GM18867 (cell line): ENCODE data around the gene LYSET.
"Not testable (repeated sequence)": the region's sequence is repeated elsewhere in the genome, so short reads cannot be mapped to it uniquely, and the experiment has no call there.

Experiments
- ATAC-seq: cut with Tn5 transposase; IDR thresholded peaks from one replicate; pipeline ENCODE4 v1.9.1; 2021; ENCODE audit warnings: mild to moderate bottlenecking, moderate library complexity; ENCODE audit not compliant: unreplicated experiment

LYSET gene

DNA sequence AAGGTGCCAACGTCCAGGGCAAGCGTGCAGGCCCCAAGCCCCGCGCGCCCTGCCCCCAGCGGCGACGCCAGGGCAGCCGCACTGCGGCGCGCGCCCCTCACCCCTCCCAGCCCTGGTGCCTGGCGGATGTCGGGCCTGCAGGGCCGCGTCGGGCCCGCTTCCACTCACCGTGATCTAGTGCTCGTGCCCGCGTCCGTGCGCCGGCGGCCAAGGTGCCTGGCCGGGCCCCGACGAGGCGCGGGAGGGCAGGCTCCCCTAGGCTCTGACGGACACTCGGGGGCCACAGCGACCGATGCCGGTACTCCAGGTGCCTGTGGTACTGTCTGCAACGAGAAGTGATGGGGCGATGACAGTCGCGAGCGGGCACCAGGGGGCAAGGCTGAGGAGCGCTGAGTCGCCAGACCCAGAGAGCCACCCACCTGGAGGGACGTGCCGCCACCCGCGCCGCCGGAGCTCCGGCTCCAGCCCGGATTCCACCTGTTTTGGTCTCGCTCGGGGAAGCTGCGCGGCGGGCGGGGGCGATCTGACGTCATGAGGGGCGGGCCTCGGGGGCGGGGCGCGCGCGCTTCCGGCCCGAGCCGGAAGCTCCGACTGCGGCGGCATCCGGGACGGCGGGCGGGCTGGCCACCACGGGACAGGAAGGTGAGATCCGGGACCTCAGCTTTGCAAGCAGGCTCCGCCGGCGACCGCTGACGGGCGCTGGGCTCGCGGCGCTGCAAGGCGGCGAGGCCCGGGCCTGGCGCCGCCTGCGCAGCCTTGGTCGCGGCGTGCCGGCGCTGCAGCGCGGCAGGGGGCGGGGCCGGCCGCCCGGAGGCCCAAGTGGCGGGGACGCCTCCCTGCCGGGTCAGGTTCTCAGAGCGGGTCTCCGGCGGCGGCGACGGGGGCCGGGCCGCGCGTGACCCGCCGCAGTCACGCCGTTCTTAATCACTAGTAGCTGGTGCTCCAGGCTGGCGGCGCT is at the start of gene LYSET, which contains the start of gene MOAP1:
LYSET (plus strand) TSS at position 927 of the 958 bp plus-strand sequence. CDS start 89 bp downstream, outside the sequence.
MOAP1 (minus strand) TSS at position 507 of the 958 bp plus-strand sequence. CDS start 655 bp downstream, outside the sequence.
- ATAC-seq: peak; percentile 88

DNA sequence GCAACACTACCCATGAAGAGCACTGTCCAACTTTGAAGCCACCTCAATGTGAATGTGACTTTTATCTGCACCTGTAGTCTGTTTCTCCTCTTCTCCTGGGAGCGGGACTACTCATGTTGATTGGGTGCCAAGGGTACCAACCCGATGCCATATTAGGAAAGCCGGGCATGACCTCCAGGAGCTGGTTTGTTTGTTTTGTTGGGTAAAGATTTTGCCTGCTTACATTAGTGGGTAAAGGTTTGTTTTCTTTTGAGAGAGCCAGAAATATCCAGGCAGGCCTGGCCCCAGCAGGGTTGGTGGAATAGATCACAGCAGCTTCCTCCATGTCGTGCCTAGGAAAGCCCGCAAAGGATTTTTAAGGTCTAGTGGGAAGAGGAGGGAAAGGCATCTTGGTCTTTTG is 49.7 kb upstream of the LYSET start:
- no peak for ATAC-seq

DNA sequence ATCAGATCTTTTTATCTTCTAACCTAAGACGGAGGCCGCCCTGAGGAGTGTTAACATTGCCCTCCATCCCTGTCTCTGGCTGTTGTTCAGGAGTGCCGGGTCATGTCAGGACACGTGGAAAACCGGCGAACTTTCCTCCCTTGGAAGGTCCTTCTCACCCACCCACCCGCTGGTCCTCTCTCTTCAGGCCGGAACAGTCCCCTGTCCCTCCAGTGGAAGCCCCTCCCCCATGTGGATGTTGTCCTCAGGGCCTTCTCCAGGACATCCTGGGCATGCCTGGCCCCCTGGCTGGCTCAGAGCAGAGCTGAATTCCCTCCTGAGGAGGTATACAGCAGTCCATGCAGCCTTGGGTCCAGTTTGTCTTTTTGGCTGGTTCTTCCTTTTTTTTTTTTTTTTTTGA is 49.1 kb upstream of the LYSET start:
- ATAC-seq: no peak

GRCh38 chr14:93136508-93136907 is 48.6 kb upstream of the LYSET start:
- not testable (repeated sequence) for ATAC-seq

- ATAC-seq: no peak
These were observed 47.3 kb upstream of the LYSET start for GRCh38 chr14:93137864-93138263.

- ATAC-seq: no peak
These were observed 42.1 kb upstream of the LYSET start for GRCh38 chr14:93142854-93143652.

- peak; percentile 66 for ATAC-seq
These were observed 39.0 kb upstream of the LYSET start for GRCh38 chr14:93146119-93146518.

GRCh38 chr14:93148979-93149378 is 36.1 kb upstream of the LYSET start:
- ATAC-seq: no peak

DNA sequence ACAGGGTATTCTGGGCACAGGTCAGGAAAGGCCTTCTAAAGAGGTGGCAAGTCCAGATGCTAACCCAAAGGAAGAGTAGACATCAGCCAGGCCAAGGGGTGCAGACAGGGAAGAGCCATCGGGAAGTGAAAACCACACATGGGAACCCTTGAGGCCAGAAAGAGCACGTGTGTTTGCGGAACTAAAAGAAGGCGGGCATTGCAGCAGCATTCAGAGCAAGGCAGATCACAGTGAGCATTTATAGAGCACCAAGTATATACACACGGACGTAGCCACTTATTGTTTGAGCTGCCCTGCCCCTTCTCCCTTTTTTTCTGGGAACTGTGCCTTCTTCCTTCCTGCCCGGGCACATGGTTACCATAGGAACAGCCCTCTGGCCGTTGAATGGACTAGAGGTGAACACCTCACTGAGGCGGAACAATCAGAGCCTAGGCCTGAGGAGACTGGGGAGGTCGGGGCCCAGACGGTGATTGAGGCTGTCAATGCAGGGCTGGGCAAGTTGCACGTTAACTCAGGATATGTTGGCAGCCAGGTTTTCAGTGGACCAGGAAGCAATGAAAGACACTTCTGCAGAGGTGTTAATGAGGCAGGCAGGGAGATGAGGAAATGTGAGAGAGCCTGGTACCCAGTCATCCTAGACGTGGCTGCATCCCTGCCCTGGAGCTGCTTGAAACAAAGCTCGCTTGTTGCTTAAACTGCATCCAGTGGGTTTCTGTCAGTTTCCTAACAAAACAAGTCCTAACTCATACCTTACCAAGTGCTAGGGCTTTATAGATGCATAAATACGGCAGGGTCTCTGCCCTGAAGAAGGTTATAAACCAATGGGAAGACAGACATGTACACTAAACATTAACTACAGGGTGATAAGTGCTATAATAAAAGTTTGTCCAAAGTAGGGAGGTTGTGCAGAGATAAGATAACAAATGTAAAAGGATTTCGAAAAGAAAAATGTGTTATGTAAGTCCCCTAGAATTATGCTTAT is 34.6 kb upstream of the LYSET start:
- ATAC-seq: no peak

DNA sequence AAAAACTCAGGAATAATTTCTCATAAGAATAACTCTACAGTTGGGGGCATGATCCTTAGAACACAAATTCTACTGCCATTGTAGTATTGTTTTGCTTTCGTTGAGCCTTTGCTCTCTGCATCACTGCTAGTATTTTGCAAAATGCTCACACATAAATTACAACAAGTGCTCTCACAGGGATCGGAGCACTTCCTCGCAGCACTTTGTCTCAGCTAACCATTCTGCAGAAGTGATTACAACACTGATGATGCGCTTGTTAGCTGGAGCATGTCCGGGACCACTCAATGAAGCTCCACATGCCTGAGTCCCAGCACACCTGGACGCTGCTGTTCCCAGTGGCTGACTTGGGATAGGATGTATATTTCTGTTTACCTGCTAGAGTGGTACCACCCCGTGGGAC is 32.0 kb upstream of the LYSET start:
- no peak for ATAC-seq

- no peak for ATAC-seq
These were observed 29.4 kb upstream of the LYSET start for GRCh38 chr14:93155667-93156066.

GRCh38 chr14:93156693-93157369 is 28.3 kb upstream of the LYSET start:
- ATAC-seq: no peak

- not testable (repeated sequence) for ATAC-seq
These were observed 26.8 kb upstream of the LYSET start for GRCh38 chr14:93158349-93158748.

DNA sequence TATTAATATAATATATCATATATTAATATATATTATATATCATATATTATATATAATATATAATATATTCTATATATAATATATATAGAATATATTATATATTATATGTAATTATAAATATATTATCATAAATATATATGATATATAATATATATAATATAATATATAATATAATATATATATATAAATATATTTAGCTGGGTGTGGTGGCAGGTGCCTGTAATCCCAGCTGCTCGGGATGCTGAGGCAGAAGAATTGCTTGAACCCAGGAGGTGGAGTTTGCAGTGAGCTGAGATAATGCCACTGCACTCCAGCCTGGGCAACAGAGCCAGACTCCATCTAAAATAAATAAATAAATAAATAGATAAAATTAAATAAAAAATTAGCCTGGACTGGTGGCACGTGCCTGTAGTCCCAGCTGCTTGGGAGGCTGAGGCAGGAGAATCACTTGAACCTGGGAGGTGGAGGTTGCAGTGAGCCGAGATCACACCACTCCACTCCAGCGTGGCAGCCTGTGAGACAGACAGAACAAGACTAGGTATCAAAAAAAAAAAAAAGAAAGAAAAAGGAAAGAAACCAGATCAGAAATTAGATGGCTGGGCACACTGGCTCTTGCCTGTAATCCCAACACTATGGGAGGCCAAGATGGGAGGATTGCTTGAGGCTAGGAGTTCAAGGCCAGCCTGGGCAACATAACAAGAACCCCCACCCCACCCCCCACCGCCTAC is 25.3 kb upstream of the LYSET start:
- not testable (repeated sequence) for ATAC-seq

- ATAC-seq: no peak
These were observed 24.7 kb upstream of the LYSET start for GRCh38 chr14:93160353-93160801.

DNA sequence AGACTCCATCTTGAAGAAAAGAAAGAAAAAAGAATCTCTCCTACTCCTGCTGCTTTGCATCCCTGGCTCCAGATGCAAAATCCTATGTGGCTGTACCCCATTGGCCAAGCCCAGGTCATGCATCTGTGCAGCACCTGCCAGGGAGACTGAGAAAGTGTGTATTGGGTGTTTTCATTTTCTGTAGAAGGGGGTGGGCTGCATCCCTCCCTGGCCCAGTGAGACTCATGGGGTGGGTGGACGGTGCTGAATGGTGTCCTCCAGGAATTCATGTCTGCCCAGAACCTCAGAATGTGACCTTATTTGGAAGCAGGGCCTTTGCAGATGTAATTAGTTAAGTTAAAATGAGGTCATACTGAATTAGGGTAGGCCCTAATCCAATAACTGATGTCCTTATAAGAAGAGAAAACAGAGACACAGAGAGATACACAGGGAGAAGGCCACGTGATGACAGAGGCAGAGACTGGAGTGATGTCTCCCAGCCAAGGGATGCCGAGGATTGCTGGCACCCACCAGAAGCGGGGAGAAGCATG is 23.6 kb upstream of the LYSET start:
- no peak for ATAC-seq

DNA sequence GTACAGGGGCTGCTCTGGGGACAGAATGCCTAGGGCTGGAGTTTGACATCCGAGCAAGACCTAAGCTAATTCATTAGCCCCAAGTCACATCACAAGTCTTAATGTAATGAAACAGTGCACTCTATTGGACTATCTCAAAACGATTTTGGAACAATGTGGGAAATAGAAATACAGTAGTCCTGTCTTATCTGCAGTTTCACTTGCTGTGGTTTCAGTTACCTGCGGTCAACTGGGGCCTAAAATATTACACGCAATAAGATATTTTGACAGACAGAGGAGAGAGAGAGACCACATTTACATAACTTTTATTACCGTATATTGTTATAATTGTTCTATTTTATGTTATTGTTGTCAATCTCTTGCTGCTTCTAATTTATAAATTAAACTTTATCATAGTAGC is 21.6 kb upstream of the LYSET start:
- ATAC-seq: no peak
